Mucosa of gallbladder (tissue), 1 donor: ENCODE data around the gene RSAD2. TPM values are rescaled to one million over a fixed set of nuclear protein-coding genes. Genes with fewer than 3 reads are reported as not detected.

Experiments
- DNase-seq: peaks from one replicate; pipeline ENCODE4 v3.0.0-alpha.2; 2020; ENCODE audit warnings: low spot score
- total RNA-seq: library from RNA; stranded (reverse); gene quantifications from one replicate; pipeline ENCODE4 v1.2.1, GENCODE V29; 2021
- donor health status: DM: no; HTN: no; CAD: no.

The RSAD2 gene
- total RNA-seq, 1 donor from 2014 or later: 1.3 TPM

GRCh38 chr2:6945087-6945813 is 67.7 kb downstream of the RSAD2 start:
- no peak for DNase-seq

- no peak for DNase-seq
Observed at GRCh38 chr2:6945821-6946220, 68.2 kb downstream of the RSAD2 start.

- DNase-seq: no peak
Observed at GRCh38 chr2:6946722-6947121, 69.1 kb downstream of the RSAD2 start.

Other genes starting within 250 kb of the RSAD2 start
- 2.9 TPM for gene CMPK2, start 11.9 kb upstream of the RSAD2 start, total RNA-seq
- 15.4 TPM for gene RNF144A, start 39.6 kb downstream of the RSAD2 start, total RNA-seq